PFSK-1 (cell line): ENCODE data around the gene STK32B.

Experiments used
- POLR2AphosphoS5 ChIP-seq: IDR thresholded peaks from 2 replicates; pipeline ENCODE4 v1.6.1; 2012; ENCODE audit warnings: low read depth, mild to moderate bottlenecking, control low read depth, low read length, moderate library complexity
- TF ChIP-seq, protein P1 (sequence below), 2 experiments: IDR thresholded peaks; 2 replicates each; pipeline versions ENCODE4 v1.6.1 to v1.8.0; 2011 to 2012; ENCODE audit warnings: low read depth in 2 of 2, low read length in 2 of 2, control low read depth in 1 of 2, inconsistent platforms in 1 of 2, mild to moderate bottlenecking in 1 of 2, moderate library complexity in 1 of 2; ENCODE audit not compliant: insufficient read depth in 1 of 2

DNA sequence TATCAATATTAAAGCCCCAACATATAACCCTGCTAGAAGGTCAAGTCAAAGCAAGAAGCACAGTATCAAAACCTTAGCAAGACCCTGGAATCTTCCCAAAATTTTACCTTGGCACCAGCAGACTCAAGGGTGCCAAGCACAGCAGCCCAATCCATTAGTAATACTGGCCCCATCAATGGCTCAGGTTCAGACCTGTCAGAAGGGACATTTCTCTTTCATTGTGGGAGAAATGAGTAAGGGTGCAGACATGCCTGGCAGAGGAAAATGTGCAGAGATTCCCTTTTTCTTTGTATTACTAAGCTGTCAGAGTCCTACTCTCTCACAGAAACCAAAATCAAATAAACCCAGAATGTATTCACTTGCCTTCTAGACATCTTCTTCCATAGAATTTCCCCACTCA is 453.2 kb downstream of the STK32B start:
- TF ChIP-seq POLR2AphosphoS5 = no peak
- TF ChIP-seq, protein P1, sequence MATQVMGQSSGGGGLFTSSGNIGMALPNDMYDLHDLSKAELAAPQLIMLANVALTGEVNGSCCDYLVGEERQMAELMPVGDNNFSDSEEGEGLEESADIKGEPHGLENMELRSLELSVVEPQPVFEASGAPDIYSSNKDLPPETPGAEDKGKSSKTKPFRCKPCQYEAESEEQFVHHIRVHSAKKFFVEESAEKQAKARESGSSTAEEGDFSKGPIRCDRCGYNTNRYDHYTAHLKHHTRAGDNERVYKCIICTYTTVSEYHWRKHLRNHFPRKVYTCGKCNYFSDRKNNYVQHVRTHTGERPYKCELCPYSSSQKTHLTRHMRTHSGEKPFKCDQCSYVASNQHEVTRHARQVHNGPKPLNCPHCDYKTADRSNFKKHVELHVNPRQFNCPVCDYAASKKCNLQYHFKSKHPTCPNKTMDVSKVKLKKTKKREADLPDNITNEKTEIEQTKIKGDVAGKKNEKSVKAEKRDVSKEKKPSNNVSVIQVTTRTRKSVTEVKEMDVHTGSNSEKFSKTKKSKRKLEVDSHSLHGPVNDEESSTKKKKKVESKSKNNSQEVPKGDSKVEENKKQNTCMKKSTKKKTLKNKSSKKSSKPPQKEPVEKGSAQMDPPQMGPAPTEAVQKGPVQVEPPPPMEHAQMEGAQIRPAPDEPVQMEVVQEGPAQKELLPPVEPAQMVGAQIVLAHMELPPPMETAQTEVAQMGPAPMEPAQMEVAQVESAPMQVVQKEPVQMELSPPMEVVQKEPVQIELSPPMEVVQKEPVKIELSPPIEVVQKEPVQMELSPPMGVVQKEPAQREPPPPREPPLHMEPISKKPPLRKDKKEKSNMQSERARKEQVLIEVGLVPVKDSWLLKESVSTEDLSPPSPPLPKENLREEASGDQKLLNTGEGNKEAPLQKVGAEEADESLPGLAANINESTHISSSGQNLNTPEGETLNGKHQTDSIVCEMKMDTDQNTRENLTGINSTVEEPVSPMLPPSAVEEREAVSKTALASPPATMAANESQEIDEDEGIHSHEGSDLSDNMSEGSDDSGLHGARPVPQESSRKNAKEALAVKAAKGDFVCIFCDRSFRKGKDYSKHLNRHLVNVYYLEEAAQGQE (IDR thresholded peaks at IDR 0.05; ENCODE audit: insufficient read depth in 1 of 2, low read depth in 2 of 2, low read length in 2 of 2) = no peak
